Activated CD4-positive, CD25-positive, alpha-beta regulatory T cell treated with anti-CD3 and anti-CD28 coated beads, Interleukin-2, amount 50 U/mL, for 24 hours (primary cell): Measurements from ENCODE around the gene MAN2B2.
"Not testable (repeated sequence)": the region's sequence is repeated elsewhere in the genome, so short reads cannot be mapped to it uniquely, and the experiment has no call there.

Experiments
- ATAC-seq, 2 donors: fragments of 150-1000 bp; cut with Tn5 transposase; one replicate each; pipeline ENCODE4 v1.10.0; 2021; ENCODE audit warnings: mild to moderate bottlenecking in 1 of 2, moderate library complexity in 1 of 2

Gene MAN2B2

GRCh38 chr4:6618386-6619115, 43.6 kb downstream of the MAN2B2 start:
- ATAC-seq = no peak

GRCh38 chr4:6619116-6619465, 44.1 kb downstream of the MAN2B2 start:
- no peak for ATAC-seq

- ATAC-seq = no peak
Observed at GRCh38 chr4:6619466-6620255, 44.7 kb downstream of the MAN2B2 start.

- ATAC-seq = no peak
Observed at GRCh38 chr4:6620296-6620695, 45.3 kb downstream of the MAN2B2 start.

- no peak for ATAC-seq
Observed at GRCh38 chr4:6620891-6621555, 46.0 kb downstream of the MAN2B2 start.

- ATAC-seq = no peak
Observed at GRCh38 chr4:6621556-6621927, 46.6 kb downstream of the MAN2B2 start.

- ATAC-seq = no peak
Observed at GRCh38 chr4:6622744-6623143, 47.8 kb downstream of the MAN2B2 start.

- no peak for ATAC-seq
Observed at GRCh38 chr4:6625256-6625655, 50.3 kb downstream of the MAN2B2 start.

- ATAC-seq = no peak
Observed at GRCh38 chr4:6626066-6626465, 51.1 kb downstream of the MAN2B2 start.

- no peak for ATAC-seq
Observed at GRCh38 chr4:6627832-6628231, 52.8 kb downstream of the MAN2B2 start.

- ATAC-seq = not testable (repeated sequence)
Observed at GRCh38 chr4:6628484-6628883, 53.5 kb downstream of the MAN2B2 start.

GRCh38 chr4:6632125-6632524, 57.1 kb downstream of the MAN2B2 start:
- no peak for ATAC-seq

GRCh38 chr4:6633091-6633906, 58.3 kb downstream of the MAN2B2 start:
- ATAC-seq = no peak

GRCh38 chr4:6634746-6635145, 59.8 kb downstream of the MAN2B2 start:
- ATAC-seq = no peak

GRCh38 chr4:6639137-6639680, 64.2 kb downstream of the MAN2B2 start:
- ATAC-seq = no peak

GRCh38 chr4:6640292-6641163, 65.5 kb downstream of the MAN2B2 start, which contains the start of gene MRFAP1:
Gene MRFAP1, plus strand, starts transcription at chr4:6640685. Its CDS starts 178 bp downstream, at chr4:6640863.
- peak; percentile 89 to 91 for ATAC-seq

GRCh38 chr4:6641164-6641970, 66.4 kb downstream of the MAN2B2 start:
- peak; percentile 52 to 56 for ATAC-seq

- ATAC-seq = no peak
Observed at GRCh38 chr4:6641971-6642320, 67.0 kb downstream of the MAN2B2 start.

GRCh38 chr4:6643141-6643847, 68.3 kb downstream of the MAN2B2 start:
- ATAC-seq = no peak
